Ecto neural progenitor cell (in vitro differentiated cells): Measurements from ENCODE around the gene ZMYND8.
"Not testable (repeated sequence)": the region's sequence is repeated elsewhere in the genome, so short reads cannot be mapped to it uniquely, and the experiment has no call there.

Source experiments
- DNase-seq: peaks from one replicate; pipeline ENCODE4 v3.0.0-alpha.2; 2018; ENCODE audit warnings: low spot score

Gene ZMYND8

DNA sequence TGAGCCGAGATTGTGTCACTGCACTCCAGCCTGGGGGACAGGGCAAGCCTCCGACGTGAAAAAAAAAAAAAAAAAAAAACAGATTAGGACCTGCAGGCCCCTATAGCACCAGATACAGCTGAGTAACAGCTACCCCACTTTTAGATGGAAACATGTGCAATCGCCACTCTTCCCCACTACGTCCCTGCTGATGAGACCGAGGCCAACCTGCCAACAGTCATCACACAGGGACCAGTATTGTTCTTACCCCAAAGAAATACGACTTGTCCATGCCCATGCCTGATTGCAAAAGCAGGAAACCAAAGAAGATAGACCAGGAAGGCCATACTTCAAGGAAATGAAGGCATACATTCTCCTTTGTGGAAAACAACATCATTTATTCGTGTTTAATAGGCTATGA lies 45.8 kb downstream of the ZMYND8 start:
- DNase-seq = no peak

DNA sequence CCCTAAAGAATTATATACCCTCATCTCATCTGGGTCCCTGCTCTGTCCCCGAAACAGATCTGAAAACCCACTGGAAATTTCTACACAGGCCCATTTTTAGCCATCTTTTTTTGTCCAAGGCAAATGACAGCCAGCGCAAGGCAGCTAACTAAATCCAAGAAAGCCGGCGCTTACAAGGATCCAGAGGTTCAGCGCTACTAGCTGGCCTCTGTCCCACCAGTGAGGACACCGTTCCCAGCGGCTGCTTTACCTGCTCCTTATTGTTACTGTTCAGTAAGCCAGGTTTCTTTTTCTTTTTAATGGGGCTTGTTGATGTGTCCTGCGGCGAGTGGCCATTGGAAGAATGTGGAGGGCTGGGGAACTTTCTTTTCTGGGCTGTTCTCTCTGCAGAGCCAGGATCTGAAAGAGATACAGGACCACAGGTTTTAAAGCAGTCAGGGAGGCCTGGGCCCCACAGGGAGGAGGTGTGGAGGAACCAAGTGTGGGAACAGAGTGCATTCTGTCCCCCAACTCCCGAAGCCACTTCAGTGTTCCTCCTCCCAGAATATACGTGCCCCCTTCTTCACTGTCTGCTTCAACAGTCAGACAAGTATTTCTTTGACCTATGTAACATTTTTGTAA lies 46.6 kb downstream of the ZMYND8 start:
- no peak for DNase-seq

DNA sequence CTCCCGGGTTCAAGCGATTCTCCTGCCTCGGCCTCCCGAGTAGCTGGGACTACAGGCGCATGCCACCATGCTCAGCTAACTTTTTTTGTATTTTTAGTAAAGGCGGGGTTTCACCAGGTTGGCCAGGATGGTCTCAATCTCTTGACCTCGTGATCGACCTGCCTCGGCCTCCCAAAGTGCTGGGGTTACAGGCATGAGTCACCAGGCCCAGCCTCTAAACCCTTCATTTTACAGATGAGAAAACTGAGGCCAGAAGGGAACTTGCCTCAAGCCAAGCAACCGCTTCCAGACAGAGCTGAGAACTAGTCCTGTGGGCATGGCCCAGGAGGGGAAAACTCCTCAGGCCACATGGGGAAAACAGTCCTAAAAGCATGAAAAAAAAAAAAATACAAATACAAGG lies 47.1 kb downstream of the ZMYND8 start:
- DNase-seq = no peak

DNA sequence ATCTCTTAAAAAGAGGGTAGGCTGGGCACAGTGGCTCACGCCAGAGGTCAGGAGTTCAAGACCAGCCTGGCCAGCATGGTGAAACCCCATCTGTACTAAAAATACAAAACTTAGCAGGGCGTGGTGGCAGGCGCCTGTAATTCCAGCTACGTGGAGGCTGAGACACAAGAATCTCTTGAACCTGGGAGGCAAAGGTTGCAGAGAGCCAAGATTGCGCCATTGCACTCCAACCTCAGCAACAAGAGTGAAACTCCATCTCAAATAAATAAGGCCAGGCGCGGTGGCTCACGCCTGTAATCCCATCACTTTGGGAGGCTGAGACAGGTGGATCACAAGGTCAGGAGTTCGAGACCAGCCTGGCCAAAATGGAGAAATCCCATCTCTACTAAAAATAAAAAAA lies 48.9 kb downstream of the ZMYND8 start:
- not testable (repeated sequence) for DNase-seq

DNA sequence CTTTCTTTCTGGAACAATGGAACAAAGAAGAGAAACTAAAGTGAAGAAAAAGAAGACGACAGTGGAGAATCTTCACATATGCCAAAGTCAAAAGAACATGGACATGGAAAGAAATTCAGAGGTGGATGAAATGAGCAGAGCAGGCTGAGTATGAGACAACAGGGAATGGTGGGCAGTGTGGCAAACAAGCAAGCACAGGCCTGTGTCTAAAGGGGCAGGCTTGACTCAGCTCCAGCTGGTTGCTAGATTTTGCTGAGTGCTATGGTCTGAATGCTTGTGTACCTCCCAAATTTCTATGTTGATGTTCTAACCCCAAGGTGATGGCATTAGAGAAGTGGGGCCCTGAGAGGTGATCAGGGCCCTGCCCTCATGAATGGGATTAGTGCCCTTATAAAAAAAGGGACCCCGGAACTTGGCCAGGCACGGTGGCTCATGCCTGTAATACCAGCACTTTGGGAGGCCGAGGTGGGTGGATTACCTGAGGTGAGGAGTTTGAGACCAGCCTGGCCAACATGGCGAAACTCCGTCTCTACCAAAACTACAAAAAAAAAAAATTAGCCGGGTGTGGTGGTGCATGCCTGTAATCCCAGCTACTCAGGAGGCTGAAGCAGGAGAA lies 49.6 kb downstream of the ZMYND8 start:
- no peak for DNase-seq

DNA sequence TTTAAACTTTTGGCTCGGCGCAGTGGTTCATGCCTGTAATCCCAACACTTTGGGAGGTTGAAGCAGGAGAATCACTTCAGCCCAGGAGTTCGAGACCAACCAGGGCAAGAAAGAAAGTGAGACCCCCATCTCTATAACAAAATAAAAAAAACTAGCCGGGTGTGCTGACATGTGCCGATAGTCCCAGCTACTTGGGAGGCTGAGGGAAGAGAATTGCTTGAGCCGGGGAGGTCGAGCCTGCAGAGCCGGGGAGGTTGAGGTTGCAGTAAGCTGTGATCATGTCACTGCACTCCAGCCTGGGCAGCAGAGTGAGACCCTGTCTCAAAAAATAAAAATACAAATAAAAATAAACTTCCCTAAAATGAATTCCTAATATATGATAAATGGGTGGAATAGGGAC lies 50.4 kb downstream of the ZMYND8 start:
- DNase-seq = no peak

DNA sequence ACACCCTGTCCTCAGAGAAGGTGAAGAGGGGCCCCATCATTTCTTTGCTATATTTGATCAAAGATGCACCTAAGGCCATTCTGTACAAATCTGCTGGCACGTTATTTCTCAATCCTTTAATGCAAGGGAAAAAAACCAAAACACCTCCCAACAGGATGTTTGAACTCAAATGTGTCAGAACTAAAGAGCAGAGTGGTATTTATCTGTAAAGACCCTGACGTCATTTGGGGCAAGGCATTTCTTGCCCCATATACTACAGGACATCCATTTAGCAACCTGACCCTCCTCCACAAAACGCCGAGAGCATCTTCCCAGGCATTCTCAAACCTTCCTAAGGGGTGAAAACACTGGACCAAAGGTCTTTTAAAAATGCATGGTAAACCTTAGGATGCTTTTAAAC lies 50.8 kb downstream of the ZMYND8 start:
- DNase-seq = no peak

DNA sequence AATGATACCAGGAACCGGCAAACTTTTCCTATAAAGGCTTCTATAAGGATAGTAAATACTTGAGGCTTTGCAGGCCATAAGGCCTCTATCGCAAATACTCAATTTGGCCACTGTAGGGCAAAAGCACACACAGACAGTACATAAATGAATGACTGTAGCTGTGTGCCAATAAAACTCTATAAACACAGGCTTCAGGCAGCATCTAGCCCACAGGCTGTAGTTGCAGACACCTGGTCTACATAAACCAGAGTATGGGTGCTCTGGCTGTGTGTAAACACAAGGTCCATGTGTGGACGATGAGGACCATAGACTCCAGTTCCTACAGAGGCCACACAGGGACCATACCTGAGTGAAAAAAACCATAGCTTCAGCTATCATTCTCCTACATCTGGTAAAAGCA lies 52.2 kb downstream of the ZMYND8 start:
- no peak for DNase-seq

DNA sequence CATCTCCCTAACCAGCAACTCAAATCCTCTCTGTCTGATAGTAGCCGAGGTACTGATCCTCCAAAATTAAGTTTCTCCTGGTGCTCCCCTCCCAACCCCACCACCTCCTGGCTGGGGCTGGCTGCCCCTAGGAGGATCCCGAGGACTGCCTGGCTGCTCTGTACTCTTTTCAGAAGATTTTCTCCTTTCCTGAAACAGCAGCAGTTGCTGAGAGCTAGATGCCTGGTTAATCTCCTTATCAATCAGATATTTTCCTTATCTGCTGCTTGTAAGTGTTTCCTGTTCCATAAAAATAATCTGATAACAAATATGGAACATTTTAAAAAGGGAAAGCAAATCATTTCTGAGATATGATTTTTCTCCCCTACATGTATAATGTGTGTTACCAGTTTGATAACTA lies 52.8 kb downstream of the ZMYND8 start:
- DNase-seq = no peak

DNA sequence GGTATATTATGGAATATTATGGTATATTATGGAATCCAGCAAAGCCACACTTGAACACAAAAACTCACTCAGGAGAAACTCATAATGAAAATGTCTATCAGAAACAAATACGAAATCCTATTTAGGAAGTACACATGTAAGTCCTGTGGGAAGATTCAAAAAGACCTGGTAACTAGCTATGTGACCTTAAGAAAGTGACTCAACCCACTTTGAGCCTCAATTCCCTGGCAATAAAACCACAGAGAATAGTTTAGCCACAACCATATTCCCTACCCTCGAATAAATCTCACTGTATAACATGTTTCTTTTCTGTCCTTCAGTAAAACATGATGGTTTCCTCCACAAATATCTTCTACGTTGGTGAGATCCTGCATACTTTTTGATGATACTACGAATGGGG lies 56.4 kb downstream of the ZMYND8 start:
- DNase-seq = no peak

DNA sequence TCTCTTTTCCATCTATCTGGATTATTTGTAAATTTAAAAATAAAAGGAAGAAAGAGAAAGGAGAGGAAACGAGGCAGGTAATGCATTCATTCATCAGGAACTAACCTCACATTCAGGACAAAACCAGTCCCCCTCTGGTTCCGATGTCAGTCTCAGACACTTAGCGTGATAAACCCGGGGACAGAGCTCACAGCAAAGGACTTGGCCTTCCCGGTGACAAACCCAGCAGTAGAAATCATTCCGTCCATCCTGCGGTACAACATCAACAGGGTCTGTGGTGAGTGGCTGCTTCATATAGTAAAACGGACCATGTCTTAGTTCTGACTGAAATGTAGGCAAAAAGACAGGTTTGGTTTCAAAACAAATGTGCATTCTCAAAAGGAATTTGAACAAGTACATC lies 57.9 kb downstream of the ZMYND8 start:
- DNase-seq = no peak

DNA sequence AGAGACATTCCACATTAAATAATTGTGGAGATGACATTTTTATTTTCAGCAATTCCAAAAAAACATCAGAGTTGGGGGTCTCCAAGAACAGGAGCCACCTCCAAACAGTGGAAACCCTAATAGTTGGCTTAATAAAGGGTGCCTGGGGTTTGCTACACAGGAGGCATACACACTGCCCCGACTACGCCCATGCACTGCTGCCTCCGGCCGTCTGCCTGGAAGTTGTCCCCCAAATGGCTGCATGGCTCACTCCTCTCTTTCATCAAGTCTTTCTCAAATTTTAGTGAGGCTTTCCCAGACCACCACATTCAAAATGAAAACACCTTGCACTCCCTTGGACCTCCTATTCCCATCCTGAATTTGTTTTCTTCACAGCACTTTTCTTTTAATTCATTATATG lies 58.8 kb downstream of the ZMYND8 start:
- no peak for DNase-seq

DNA sequence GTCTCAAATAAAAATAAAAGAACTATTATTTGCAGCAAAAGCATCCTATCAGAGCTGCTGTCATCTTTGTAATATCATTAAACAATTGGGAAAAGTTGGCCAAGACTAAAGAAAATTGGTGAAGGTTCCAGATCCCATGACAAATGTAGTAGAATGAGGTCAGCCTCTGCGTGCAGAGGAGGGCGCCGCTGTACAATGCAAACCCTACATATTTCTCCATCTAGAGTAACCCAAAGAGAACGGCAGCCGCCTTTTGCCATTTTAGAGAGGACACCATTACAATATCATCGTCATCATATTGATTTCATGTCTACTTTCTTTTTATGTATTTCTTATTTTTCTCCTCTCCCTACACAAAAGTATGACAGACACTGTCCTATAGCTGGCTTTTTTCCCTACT lies 59.5 kb downstream of the ZMYND8 start:
- DNase-seq = no peak

DNA sequence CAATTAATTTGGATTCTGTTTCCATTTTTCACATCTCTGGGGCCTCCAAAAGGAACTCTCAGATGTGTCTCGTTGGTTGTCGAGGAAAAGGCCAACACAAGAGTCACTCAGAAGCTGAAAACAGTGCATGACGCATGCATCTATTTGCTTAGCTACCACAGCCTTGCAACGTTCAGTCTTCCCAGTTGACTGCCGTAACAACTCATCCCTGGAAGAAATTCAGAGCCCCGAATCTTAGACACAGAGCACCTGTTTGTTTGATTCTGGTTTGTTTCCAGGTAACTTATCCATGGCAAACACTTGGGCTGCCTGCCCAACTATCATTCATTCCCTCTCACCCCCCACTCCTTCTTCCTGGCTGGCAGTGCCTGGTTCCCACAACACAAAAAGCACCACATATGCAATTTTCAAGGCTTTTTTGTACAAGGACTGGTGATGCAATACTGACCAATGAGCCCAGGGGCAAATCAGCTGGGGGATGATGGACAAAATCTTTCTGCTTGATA lies 60.5 kb downstream of the ZMYND8 start:
- no peak for DNase-seq

DNA sequence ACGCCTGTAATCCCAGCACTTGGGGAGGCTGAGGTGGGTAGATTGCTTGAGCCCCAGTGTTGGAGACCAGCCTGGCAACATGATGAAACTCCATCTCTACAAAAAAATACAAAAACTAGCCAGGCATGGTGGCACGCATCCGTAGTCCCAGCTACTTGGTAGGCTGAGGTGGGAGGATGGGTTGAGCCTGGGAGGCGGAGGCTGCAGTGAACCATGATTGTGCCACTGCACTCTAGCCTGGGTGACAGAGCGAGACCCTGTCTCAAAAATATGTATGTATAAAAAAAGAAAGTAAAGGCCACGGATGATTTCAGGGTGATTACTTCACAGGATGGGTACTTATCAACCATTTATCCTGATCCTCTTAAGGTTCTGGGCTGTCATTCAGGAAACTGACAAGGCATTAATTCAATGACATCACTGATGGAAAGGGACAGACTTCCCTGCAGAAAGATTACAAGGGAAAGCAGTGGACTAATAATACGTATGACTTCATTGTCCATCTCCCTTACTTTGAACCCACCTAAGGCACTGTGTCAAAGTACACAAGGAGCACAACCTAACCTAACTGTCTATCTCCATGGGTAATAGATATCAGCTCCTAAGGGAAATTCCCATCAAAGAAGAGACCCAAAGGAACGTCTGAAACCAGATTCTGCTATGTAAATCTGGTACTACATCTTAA lies 61.2 kb downstream of the ZMYND8 start:
- no peak for DNase-seq

DNA sequence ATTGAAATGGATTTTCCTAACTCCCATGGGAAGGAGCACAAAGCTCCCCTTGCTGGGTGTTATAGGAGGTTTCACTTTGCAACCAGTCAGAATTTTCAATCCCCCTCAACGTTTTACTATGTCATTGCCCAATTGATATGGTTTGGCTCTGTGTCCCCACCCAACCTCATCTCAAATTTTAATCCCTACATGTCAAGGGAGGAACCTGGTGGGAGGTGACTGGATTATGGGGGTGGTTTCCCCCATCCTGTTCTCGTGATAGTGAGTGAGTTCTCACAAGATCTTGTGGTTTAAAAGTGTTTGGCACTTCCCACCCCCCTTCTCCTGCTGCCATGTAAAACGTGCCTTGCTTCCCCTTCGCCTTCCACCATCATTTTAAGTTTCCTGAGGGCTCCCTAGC lies 62.9 kb downstream of the ZMYND8 start:
- no peak for DNase-seq

DNA sequence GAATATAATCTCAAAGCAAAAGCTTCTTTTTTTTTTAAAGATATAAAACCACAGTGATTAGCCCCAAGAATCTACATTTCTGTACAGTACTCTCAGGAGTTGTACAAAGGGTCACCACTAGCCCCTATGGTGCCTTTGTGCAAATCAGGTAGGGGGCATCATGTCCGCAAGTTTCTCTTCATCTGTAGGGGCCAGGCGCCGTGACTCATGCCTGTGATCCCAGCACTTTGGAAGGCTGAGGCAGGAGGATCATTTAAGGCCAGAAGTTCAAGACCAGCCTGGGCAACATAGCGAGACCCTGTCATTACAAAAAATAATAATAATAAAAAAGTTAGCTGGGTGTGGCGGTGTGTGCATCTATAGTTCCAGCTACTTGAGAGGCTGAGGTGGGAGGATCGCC lies 63.9 kb downstream of the ZMYND8 start:
- no peak for DNase-seq

DNA sequence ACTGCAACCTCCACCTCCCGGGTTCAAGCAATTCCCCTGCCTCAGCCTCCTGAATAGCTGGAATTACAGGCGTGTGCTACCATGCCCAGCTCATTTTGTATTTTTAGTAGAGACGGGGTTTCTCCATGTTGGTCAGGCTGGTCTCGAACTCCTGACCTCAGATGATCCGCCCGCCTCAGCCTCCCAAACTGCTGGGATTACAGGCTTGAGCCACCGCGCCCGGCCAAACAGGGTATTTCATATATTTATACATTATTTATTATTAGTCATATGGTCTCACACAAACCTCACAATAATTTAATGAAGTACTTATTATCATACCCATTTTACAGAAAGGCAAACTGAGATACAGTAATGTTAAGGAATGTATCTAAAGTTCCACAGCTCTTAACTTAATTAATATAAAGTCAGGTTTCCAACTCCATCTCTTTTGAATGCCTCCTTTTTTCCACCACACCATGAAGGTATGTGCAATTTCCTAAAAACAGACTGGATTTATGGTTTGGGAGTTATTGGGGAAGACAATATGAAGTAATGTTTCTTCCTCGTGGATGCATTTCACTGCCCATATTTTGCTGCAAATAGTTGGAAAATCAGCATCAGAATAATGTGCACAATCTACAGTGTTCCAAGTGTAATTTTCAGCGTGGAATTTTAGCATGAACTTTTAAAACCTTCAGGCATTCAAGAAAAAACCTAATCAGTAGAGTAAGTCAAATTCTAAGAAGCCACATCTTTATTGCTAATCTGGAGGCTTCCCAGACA lies 65.7 kb downstream of the ZMYND8 start:
- DNase-seq = no peak

DNA sequence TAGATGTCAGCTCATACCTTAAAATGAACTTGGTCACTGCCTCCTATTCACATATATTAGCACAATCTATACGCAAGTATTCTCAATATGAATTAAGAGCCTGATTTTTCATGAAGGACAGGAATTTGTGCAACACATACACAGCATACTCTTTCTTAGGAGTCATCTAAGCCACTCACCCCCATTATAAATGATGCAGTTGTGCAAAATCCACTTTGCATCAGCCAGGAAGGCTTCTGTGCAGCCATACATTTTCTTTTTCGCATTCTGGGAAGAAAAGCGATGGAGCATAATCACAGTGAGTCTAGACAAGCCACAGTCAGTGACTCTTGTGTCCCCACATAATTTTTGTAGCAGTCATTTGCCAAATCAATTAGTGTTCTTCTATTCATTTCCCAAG lies 66.5 kb downstream of the ZMYND8 start:
- DNase-seq = no peak

DNA sequence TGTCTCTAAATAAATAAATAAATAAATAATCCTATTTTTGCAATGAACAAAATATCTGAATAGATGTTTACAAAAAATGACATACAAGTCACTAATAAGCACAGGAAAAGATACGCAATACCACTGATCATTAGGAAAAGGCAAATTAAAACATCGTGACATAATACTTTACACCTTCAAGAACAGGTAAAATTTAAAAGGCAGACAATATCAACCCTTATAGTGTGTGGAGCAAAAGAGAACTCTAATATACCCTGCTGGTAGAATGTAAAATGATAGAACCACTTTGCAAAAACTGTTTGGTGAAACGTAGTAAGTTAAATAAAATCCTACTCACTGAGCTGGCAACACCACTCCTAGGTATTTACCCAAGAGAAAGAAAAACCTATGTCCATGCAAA lies 67.4 kb downstream of the ZMYND8 start:
- DNase-seq = no peak

DNA sequence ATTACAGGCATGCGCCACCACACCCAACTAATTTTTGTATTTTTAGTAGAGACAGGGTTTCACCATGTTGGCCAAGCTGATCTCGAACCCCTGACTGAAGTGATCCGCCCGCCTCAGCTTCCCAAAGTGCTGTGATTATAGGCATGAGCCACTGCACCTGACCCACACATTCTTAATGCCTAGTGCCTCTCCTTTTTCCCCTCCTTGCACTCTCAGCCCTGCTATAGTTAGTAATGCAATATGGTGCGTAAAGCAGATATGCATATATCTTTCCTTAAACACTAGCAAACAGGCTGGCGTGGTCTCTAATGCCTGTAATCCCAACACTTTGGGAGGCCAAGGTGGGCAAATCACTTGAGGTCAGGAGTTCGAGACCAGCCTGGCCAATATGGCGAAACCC lies 68.0 kb downstream of the ZMYND8 start:
- DNase-seq = not testable (repeated sequence)

DNA sequence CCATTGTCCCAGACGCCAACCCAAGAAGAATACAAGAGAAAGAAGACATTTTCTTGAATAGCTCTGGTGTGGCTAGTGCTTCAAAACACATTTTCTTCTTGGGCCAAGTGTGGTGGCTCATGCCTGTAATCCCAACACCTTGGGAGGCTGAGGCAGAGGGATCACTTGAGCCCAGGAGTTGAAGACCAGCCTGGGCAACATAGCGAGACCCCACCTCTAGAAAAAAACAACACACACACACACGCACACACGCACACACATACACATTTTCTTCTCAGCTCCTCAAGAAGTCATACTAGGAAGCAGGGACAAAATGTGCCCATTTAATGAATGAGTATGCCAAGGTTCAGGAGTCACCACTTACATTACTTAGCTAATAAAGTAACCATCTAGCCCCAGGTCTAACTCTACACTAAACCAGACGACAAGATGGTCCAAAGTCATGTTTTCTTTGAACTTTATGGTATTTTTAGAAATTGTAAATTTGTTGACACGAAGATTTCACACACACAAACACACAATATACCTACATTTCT lies 68.8 kb downstream of the ZMYND8 start:
- DNase-seq = no peak

DNA sequence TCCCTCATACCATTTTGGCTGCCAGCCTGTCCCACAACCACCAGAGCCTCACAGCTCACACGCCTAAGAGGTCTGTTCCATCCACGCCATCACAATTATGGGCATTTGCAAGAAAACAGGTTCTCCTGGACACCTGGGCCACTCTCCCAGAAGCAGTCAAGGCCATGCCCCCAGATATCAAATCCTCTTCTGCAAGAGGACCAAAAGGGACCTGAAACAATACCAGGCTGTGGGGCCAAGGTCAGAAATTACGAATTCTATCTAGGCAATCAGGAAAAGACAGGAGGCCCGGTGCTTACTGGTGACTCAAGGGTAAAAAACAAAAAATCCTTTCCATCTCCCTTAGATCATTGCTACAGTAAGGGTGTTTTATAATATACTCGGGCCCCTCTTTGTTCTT lies 69.8 kb downstream of the ZMYND8 start:
- DNase-seq = no peak
